AG04450 (cell line): Measurements from ENCODE around the gene DSE. TPM values are rescaled to one million over a fixed set of nuclear protein-coding genes. Genes with fewer than 3 reads are reported as not detected.

ENCODE experiments used
- CTCF ChIA-PET: fragments of 300-600, 350-600 bp; formaldehyde crosslinking; extraction: SDS; loops from one replicate; lab custom pipeline; 2022; ENCODE audit warnings: antibody characterized with exemption, inconsistent platforms; lab: Charles Lee
- POLR2A ChIA-PET: fragments of 350-600 bp; formaldehyde crosslinking; extraction: SDS; loops from one replicate; lab custom pipeline; 2021; ENCODE audit warnings: antibody characterized with exemption, inconsistent platforms; lab: Yijun Ruan, JAX
- DNase-seq: peaks from one replicate; pipeline ENCODE4 v3.0.0-alpha.2; 2011; ENCODE audit warnings: low read depth, low spot score
- H3K27ac ChIP-seq: one replicate; pipeline ENCODE4 v1.5.1; 2012; ENCODE audit warnings: low read depth, low read length, control low read depth
- H3K27me3 ChIP-seq: one replicate; pipeline ENCODE4 v1.6.0; 2012; ENCODE audit warnings: low read length; ENCODE audit not compliant: control insufficient read depth, insufficient read depth
- H3K4me3 ChIP-seq: 2 replicates; pipeline ENCODE4 v1.5.1; 2011; ENCODE audit warnings: mild to moderate bottlenecking, low read depth, low read length, control low read depth
- H3K9me3 ChIP-seq: 2 replicates; pipeline ENCODE4 v1.5.1; 2012; ENCODE audit warnings: low read length; ENCODE audit not compliant: control insufficient read depth, insufficient read depth
- polyA plus RNA-seq: library from polyadenylated mRNA; depleted of rRNA; stranded (reverse); fragments of >200 nt; gene quantifications from 2 replicates; pipeline ENCODE4 v1.2.3, GENCODE V29; 2011
- TF ChIP-seq, protein P1 (sequence below): IDR thresholded peaks from 2 replicates; pipeline ENCODE4 v1.5.1; 2011; ENCODE audit warnings: low read depth, low read length, control low read depth, inconsistent platforms

The DSE gene
- polyA plus RNA-seq, 1 experiment: 86.2 TPM

DNA sequence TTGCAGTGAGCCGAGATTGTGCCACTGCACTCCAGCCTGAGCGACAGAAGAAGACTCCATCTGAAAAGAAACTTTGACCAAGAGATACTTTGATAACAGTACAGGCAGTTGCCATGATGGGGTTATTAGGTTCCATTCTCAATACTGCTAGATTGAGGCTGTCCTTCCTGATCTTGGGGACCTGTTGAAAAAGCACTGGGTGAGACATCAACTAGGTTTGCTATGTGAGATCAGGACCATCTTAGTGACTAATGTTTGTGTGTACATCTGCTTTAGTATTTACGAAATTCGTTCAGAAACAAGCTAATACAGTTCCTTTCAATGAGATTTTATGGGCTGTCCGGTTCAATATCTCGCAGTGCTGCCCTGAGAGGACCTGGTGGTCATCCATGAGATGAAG lies 2.6 kb downstream of the DSE start:
- Histone ChIP-seq H3K27ac (no peak overlapping the region), H3K9me3 (no peaks in the 10 kb centered on the region), H3K4me3 (no peak overlapping the region), H3K27me3 (no peaks in the 10 kb centered on the region)
- ChIA-PET POLR2A (no interaction called here), CTCF (interaction anchor here (1.0 kb wide), 1 partner anchor 86 kb away, joined by 7 read pairs; no protein-coding TSS in a partner anchor)
- no peak for DNase-seq
- TF ChIP-seq, protein P1, sequence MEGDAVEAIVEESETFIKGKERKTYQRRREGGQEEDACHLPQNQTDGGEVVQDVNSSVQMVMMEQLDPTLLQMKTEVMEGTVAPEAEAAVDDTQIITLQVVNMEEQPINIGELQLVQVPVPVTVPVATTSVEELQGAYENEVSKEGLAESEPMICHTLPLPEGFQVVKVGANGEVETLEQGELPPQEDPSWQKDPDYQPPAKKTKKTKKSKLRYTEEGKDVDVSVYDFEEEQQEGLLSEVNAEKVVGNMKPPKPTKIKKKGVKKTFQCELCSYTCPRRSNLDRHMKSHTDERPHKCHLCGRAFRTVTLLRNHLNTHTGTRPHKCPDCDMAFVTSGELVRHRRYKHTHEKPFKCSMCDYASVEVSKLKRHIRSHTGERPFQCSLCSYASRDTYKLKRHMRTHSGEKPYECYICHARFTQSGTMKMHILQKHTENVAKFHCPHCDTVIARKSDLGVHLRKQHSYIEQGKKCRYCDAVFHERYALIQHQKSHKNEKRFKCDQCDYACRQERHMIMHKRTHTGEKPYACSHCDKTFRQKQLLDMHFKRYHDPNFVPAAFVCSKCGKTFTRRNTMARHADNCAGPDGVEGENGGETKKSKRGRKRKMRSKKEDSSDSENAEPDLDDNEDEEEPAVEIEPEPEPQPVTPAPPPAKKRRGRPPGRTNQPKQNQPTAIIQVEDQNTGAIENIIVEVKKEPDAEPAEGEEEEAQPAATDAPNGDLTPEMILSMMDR: no peak

DNA sequence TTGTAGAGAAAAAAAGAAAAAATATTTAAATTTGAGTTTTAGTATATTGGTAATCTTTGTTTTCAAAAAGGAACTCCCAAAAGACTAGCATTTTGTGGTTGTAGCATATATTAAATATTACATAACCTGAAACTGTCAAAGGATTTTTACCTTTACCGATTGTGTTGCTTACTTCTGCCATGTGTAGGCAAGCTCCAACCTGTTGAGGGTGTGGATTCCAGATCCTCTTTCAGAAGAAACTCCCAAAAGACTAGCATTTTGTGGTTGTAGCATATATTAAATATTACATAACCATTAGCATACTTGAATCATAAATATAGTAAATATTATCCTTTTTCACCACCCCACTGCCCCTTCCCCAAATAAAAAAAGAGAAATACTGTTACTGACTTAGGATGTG lies 3.2 kb downstream of the DSE start:
- CTCF ChIA-PET: no interaction called here
- Histone ChIP-seq H3K4me3 (no peak overlapping the region), H3K27ac (no peak overlapping the region), H3K9me3 (no peaks in the 10 kb centered on the region), H3K27me3 (no peaks in the 10 kb centered on the region)
- TF ChIP-seq, protein P1: no peak
- POLR2A ChIA-PET: no interaction called here
- DNase-seq: no peak

DNA sequence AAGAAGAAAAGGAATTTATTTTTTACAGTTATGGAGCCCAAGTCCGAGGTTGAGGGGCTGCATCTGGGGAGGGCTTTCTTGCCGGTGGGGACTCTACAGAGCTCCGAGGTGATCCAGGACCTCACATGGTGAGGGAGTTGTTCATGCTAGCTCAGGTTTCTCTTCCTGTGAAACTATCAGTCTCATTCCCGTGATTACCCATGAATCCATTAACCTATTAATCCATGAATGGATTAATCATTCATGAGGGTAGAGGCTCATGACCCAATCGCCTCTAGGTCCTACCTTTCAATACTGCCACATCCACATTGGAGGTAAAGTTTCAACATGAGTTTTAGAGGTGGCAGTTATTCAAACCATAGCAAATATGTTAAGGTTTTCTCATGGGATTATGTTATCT lies 3.8 kb downstream of the DSE start:
- TF ChIP-seq, protein P1: no peak
- Histone ChIP-seq H3K9me3 (no peaks in the 10 kb centered on the region), H3K27ac (no peak overlapping the region), H3K4me3 (no peak overlapping the region), H3K27me3 (no peaks in the 10 kb centered on the region)
- DNase-seq: no peak
- ChIA-PET CTCF (no interaction called here), POLR2A (no interaction called here)

DNA sequence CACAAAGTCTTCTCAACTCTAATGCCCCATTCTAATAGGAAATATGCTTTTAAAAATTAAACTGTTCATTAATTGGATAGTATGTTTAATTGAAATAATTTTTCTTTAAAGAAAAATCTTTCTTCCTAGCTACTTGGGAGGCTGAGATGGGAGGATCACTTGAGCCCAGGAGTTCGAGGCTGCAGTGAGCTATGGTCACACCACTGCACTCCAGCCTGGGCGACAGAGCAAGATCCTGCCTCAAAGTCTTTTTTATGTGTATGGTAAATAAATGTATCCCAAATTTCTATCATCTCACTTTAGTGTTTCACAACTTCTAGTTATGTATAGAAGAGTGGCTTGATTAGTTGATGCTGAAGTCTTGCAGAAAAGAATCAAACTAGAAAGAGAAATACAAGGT lies 4.5 kb downstream of the DSE start:
- Histone ChIP-seq H3K27ac (no peak overlapping the region), H3K9me3 (no peaks in the 10 kb centered on the region), H3K4me3 (no peak overlapping the region), H3K27me3 (no peaks in the 10 kb centered on the region)
- DNase-seq: no peak
- TF ChIP-seq, protein P1: no peak
- POLR2A ChIA-PET: no interaction called here
- CTCF ChIA-PET: no interaction called here

DNA sequence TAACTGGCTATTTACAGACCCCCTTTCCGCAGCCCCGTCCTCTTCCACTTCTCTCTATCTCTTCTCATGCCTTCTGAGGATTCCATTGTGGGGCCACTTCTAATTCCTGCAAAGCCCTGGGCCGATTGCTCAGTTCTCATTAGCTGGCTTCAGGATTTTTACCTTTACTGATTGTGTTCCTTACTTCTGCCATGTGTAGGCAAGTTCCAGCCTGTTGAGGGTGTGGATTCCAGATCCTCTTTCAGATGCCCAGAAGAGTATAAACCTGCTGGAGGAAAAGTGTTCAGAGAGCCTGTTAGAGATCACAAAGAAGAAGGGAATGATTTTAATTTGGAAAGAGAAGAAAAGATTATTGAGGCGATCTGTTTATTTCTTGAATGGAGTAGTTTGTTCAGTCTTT lies 5.4 kb downstream of the DSE start:
- Histone ChIP-seq H3K4me3 (no peak overlapping the region), H3K27me3 (no peaks in the 10 kb centered on the region), H3K9me3 (no peaks in the 10 kb centered on the region), H3K27ac (no peak overlapping the region)
- CTCF ChIA-PET: no interaction called here
- TF ChIP-seq, protein P1: no peak
- POLR2A ChIA-PET: no interaction called here
- no peak for DNase-seq
